Measurements from ENCODE around the gene DNAAF2.

DNA sequence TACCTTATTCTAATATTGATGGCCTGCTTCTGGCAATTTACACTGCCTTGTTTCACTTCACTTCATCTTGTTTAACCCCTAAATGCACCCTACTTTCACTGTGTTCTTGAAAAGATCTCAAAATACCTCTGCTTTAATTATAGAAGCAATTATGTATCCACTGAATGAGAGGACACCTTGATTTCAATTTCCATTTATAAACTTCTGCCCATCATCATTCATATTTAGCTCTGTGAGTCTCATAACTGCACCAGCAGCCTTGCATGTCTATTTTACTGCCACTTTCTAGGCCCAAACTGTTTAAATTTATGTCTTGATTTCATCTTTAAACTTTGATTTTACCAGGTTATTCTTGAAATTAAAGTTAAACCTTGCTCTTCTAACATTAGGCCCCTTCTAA is 7.1 kb upstream of the DNAAF2 start:
- TF ChIP-seq, protein P1, sequence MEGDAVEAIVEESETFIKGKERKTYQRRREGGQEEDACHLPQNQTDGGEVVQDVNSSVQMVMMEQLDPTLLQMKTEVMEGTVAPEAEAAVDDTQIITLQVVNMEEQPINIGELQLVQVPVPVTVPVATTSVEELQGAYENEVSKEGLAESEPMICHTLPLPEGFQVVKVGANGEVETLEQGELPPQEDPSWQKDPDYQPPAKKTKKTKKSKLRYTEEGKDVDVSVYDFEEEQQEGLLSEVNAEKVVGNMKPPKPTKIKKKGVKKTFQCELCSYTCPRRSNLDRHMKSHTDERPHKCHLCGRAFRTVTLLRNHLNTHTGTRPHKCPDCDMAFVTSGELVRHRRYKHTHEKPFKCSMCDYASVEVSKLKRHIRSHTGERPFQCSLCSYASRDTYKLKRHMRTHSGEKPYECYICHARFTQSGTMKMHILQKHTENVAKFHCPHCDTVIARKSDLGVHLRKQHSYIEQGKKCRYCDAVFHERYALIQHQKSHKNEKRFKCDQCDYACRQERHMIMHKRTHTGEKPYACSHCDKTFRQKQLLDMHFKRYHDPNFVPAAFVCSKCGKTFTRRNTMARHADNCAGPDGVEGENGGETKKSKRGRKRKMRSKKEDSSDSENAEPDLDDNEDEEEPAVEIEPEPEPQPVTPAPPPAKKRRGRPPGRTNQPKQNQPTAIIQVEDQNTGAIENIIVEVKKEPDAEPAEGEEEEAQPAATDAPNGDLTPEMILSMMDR (IDR thresholded peaks at IDR 0.05), result no peak
- TF ChIP-seq, protein P2, sequence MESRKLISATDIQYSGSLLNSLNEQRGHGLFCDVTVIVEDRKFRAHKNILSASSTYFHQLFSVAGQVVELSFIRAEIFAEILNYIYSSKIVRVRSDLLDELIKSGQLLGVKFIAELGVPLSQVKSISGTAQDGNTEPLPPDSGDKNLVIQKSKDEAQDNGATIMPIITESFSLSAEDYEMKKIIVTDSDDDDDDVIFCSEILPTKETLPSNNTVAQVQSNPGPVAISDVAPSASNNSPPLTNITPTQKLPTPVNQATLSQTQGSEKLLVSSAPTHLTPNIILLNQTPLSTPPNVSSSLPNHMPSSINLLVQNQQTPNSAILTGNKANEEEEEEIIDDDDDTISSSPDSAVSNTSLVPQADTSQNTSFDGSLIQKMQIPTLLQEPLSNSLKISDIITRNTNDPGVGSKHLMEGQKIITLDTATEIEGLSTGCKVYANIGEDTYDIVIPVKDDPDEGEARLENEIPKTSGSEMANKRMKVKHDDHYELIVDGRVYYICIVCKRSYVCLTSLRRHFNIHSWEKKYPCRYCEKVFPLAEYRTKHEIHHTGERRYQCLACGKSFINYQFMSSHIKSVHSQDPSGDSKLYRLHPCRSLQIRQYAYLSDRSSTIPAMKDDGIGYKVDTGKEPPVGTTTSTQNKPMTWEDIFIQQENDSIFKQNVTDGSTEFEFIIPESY (IDR thresholded peaks at IDR 0.05; ENCODE audit: borderline replicate concordance, low read depth), result no peak
- TF ChIP-seq MXI1 (IDR thresholded peaks at IDR 0.05; ENCODE audit: low read depth, low read length) (no peak), SIN3A (IDR thresholded peaks at IDR 0.05; ENCODE audit: borderline replicate concordance, low read depth, low read length) (no peak), SMC3 (IDR thresholded peaks at IDR 0.05; ENCODE audit: low read depth, low read length) (no peak), CHD2 (IDR thresholded peaks at IDR 0.05; ENCODE audit: low read length, partially characterized antibody) (no peak), RAD21 (IDR thresholded peaks at IDR 0.05; ENCODE audit: low read length) (no peak), TAF1 (IDR thresholded peaks at IDR 0.05; ENCODE audit: borderline replicate concordance, low read depth, low read length) (no peak), EZH2phosphoT487 (IDR thresholded peaks at IDR 0.05; ENCODE audit: borderline replicate concordance, low read depth) (no peak), GATA2 (CRISPR knock-in tag; IDR thresholded peaks at IDR 0.05) (no peak)
- TF ChIP-seq, protein P3, sequence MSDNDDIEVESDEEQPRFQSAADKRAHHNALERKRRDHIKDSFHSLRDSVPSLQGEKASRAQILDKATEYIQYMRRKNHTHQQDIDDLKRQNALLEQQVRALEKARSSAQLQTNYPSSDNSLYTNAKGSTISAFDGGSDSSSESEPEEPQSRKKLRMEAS (IDR thresholded peaks at IDR 0.05; ENCODE audit: low read depth), result no peak
